NK-92 (cell line): Measurements from ENCODE around the gene C9orf43.
"Not testable (repeated sequence)": the region's sequence is repeated elsewhere in the genome, so short reads cannot be mapped to it uniquely, and the experiment has no call there.

Experiments used
- DNase-seq: peaks from one replicate; lab custom pipeline; 2025; ENCODE audit not compliant: unreplicated experiment; lab: John Stamatoyannopoulos, UW

The C9orf43 gene

GRCh38 chr9:113380869-113381378, 29.6 kb upstream of the C9orf43 start:
- no peak for DNase-seq

GRCh38 chr9:113381441-113381840, 29.1 kb upstream of the C9orf43 start:
- not testable (repeated sequence) for DNase-seq

GRCh38 chr9:113381909-113382411, 28.6 kb upstream of the C9orf43 start:
- no peak for DNase-seq

- no peak for DNase-seq
Observed at GRCh38 chr9:113386571-113387393, 23.8 kb upstream of the C9orf43 start.

- DNase-seq = no peak
Observed at GRCh38 chr9:113387560-113388230, 22.9 kb upstream of the C9orf43 start.

GRCh38 chr9:113388833-113389232, 21.7 kb upstream of the C9orf43 start:
- DNase-seq = no peak

GRCh38 chr9:113389451-113389850, 21.1 kb upstream of the C9orf43 start:
- no peak for DNase-seq

- DNase-seq = no peak
Observed at GRCh38 chr9:113390192-113390960, 20.2 kb upstream of the C9orf43 start.

GRCh38 chr9:113391917-113392316, 18.6 kb upstream of the C9orf43 start:
- DNase-seq = no peak

- no peak for DNase-seq
Observed at GRCh38 chr9:113393281-113393680, 17.3 kb upstream of the C9orf43 start.

GRCh38 chr9:113395000-113395861, 15.3 kb upstream of the C9orf43 start:
- DNase-seq = no peak

GRCh38 chr9:113397203-113397631, 13.3 kb upstream of the C9orf43 start:
- DNase-seq = no peak

- DNase-seq = no peak
Observed at GRCh38 chr9:113398796-113399195, 11.8 kb upstream of the C9orf43 start.

- DNase-seq = no peak
Observed at GRCh38 chr9:113399646-113400200, 10.8 kb upstream of the C9orf43 start.

- DNase-seq = peak; percentile 90
Observed at GRCh38 chr9:113401027-113401792, 9.3 kb upstream of the C9orf43 start, which contains the start of gene ALAD. Gene ALAD, minus strand, starts transcription at chr9:113401284. Its CDS starts 7,725 bp downstream, at chr9:113393559.

- no peak for DNase-seq
Observed at GRCh38 chr9:113403646-113404045, 6.9 kb upstream of the C9orf43 start.

- DNase-seq = not testable (repeated sequence)
Observed at GRCh38 chr9:113406353-113406752, 4.2 kb upstream of the C9orf43 start.

- not testable (repeated sequence) for DNase-seq
Observed at GRCh38 chr9:113406873-113407511, 3.6 kb upstream of the C9orf43 start.

- no peak for DNase-seq
Observed at GRCh38 chr9:113409481-113409880, 1.1 kb upstream of the C9orf43 start.
